Fibroblast of lung (primary cell): Measurements from ENCODE around the gene BBX. TPM values are rescaled to one million over a fixed set of nuclear protein-coding genes. Genes with fewer than 3 reads are reported as not detected.

Experiments
- DNase-seq, 2 donors: peaks; one replicate each; pipeline versions ENCODE4 v3.0.0 to v3.0.0-alpha.2; 2010; ENCODE audit warnings: low read depth in 2 of 2
- H2AFZ ChIP-seq: 2 replicates; pipeline ENCODE4 v1.5.1; 2012; ENCODE audit warnings: low read length, control low read depth, inconsistent platforms
- H3K27ac ChIP-seq: 2 replicates; pipeline ENCODE4 v1.5.1; 2011; ENCODE audit warnings: low read length, control low read depth; ENCODE audit not compliant: insufficient read depth
- H3K27me3 ChIP-seq: 2 replicates; pipeline ENCODE4 v1.5.1; 2011; ENCODE audit warnings: mild to moderate bottlenecking, low read length; ENCODE audit not compliant: control insufficient read depth, insufficient read depth
- H3K36me3 ChIP-seq: 2 replicates; pipeline ENCODE4 v1.5.1; 2011; ENCODE audit warnings: low read length; ENCODE audit not compliant: control insufficient read depth, insufficient read depth
- H3K4me1 ChIP-seq: 2 replicates; pipeline ENCODE4 v1.5.1; 2011; ENCODE audit warnings: low read length; ENCODE audit not compliant: control insufficient read depth, insufficient read depth; ENCODE audit errors: extremely low read depth
- H3K4me2 ChIP-seq: 2 replicates; pipeline ENCODE4 v1.5.1; 2011; ENCODE audit warnings: low read length, control low read depth; ENCODE audit not compliant: insufficient read depth; ENCODE audit errors: extremely low read depth
- H3K4me3 ChIP-seq, 4 experiments: fragments of 200-600 bp in 1 of 4; sonication (generic) in 1 of 4; replicated peaks in 1 of 4; 2 replicates each; pipeline ENCODE4 v1.5.1; 2011 to 2016; ENCODE audit warnings: low read length in 4 of 4, low read depth in 3 of 4, mild to moderate bottlenecking in 3 of 4, control low read depth in 2 of 4, inconsistent platforms in 1 of 4, mixed read lengths in 1 of 4; ENCODE audit not compliant: insufficient read depth in 1 of 4; ENCODE audit errors: control extremely low read depth in 1 of 4
- H3K79me2 ChIP-seq: 2 replicates; pipeline ENCODE4 v1.5.1; 2012; ENCODE audit warnings: mild to moderate bottlenecking, low read length, inconsistent platforms; ENCODE audit not compliant: control insufficient read depth, insufficient read depth
- H3K9ac ChIP-seq: 2 replicates; pipeline ENCODE4 v1.5.1; 2011; ENCODE audit warnings: mild to moderate bottlenecking, low read length, control low read depth; ENCODE audit not compliant: insufficient read depth
- H3K9me3 ChIP-seq: 2 replicates; pipeline ENCODE4 v1.5.1; 2012; ENCODE audit warnings: low read depth, low read length; ENCODE audit not compliant: control insufficient read depth, insufficient read depth
- H4K20me1 ChIP-seq: 2 replicates; pipeline ENCODE4 v1.5.1; 2011; ENCODE audit warnings: low read length; ENCODE audit not compliant: control insufficient read depth, insufficient read depth; ENCODE audit errors: extremely low read depth
- EZH2 ChIP-seq: IDR thresholded peaks from 2 replicates; pipeline ENCODE4 v1.5.1; 2012; ENCODE audit warnings: low read length, control low read depth, mild to moderate bottlenecking; ENCODE audit errors: missing control alignments
- polyA plus RNA-seq, 2 donors: library from polyadenylated mRNA; depleted of rRNA in 1 of 2; stranded (reverse) in 1 of 2; unstranded in 1 of 2; fragments of >200 nt; gene quantifications; 2 replicates each; pipeline ENCODE4 v1.2.1, GENCODE V29; 2011 to 2012; ENCODE audit warnings: missing spikeins in 1 of 2
- total RNA-seq: library from RNA; depleted of rRNA; stranded (reverse); fragments of >200 nt; gene quantifications from 2 replicates; pipeline ENCODE4 v1.2.1, GENCODE V29; 2014
- TF ChIP-seq, protein P1 (sequence below), 2 donors: IDR thresholded peaks in 1 of 2; conservative IDR thresholded peaks in 1 of 2; 1 replicate in 1 of 2; 2 replicates in 1 of 2; pipeline ENCODE4 v1.5.1; 2011 to 2012; ENCODE audit warnings: low read length in 2 of 2, control low read depth in 1 of 2, inconsistent platforms in 1 of 2, low read depth in 1 of 2, mild to moderate bottlenecking in 1 of 2

The BBX gene
- total and polyA plus RNA-seq, 2 donors (not counting 1 experiment from before 2014, with no cell fraction given) = 50.0 to 71.2 TPM

DNA sequence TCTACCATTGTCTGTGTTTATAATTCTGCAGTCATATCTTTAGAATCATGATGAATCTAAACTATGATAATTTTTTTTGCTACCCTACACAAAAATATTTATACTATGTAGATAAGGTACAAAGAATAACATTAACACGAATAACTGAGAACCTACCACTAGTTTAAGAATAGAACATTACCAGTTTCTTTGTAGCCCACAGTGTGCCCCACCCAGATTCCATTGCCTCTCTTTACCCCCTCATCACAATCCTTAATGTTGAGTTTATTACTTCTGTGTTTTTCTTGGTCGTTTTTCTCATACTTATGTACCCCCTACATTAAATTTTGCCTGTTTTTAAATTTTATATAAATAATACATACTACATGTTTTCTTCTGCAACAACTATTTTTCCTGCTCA, 140.5 kb downstream of the BBX start:
- peak in 1 of 2 donors; percentile 71 for DNase-seq
- H2AFZ ChIP-seq = no peak overlapping the region
- H3K9me3 ChIP-seq = no peaks in the 10 kb centered on the region
- no peaks in the 10 kb centered on the region for H3K36me3 ChIP-seq
- no peaks in the 10 kb centered on the region for H3K27me3 ChIP-seq
- H3K4me3 ChIP-seq = no peak overlapping the region
- peaks cover 3% of the 10 kb centered on the region for H3K4me1 ChIP-seq
- no peaks in the 10 kb centered on the region for H3K79me2 ChIP-seq
- TF ChIP-seq, protein P1, sequence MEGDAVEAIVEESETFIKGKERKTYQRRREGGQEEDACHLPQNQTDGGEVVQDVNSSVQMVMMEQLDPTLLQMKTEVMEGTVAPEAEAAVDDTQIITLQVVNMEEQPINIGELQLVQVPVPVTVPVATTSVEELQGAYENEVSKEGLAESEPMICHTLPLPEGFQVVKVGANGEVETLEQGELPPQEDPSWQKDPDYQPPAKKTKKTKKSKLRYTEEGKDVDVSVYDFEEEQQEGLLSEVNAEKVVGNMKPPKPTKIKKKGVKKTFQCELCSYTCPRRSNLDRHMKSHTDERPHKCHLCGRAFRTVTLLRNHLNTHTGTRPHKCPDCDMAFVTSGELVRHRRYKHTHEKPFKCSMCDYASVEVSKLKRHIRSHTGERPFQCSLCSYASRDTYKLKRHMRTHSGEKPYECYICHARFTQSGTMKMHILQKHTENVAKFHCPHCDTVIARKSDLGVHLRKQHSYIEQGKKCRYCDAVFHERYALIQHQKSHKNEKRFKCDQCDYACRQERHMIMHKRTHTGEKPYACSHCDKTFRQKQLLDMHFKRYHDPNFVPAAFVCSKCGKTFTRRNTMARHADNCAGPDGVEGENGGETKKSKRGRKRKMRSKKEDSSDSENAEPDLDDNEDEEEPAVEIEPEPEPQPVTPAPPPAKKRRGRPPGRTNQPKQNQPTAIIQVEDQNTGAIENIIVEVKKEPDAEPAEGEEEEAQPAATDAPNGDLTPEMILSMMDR (conservative IDR thresholded peaks at IDR 0.05 in 1 of 2, IDR thresholded peaks at IDR 0.05 in 1 of 2; ENCODE audit: low read depth in 1 of 2, low read length in 2 of 2) = no peak
- no peak for TF ChIP-seq EZH2
- no peaks in the 10 kb centered on the region for H4K20me1 ChIP-seq
- no peak overlapping the region for H3K4me2 ChIP-seq
- no peak overlapping the region for H3K27ac ChIP-seq
- no peak overlapping the region for H3K9ac ChIP-seq

DNA sequence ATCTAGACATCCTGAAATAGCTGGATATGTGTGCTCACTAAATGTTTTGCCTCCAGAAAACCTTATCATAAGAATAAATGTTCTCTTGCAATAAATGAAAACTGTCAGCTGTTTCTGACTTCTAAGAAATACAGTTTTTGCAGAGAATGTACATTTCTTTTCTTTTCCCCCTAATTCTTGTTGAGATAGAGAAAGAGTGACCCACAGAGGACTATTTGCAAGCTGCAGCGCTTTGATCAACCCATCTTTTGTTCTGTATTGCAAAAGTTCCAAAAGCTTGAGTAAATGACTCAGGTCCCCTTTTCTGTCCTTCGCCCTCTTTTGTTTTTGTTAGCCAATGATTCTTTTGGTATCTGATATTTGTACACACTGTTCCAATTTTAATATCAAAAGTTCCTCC, 141.9 kb downstream of the BBX start:
- no peak overlapping the region for H3K27ac ChIP-seq
- no peaks in the 10 kb centered on the region for H3K36me3 ChIP-seq
- H3K9me3 ChIP-seq = no peaks in the 10 kb centered on the region
- H4K20me1 ChIP-seq = no peaks in the 10 kb centered on the region
- H3K4me2 ChIP-seq = no peak overlapping the region
- H3K4me1 ChIP-seq = peaks cover 3% of the 10 kb centered on the region
- H3K27me3 ChIP-seq = no peaks in the 10 kb centered on the region
- no peak overlapping the region for H3K4me3 ChIP-seq
- TF ChIP-seq EZH2 = no peak
- TF ChIP-seq, protein P1 (conservative IDR thresholded peaks at IDR 0.05 in 1 of 2, IDR thresholded peaks at IDR 0.05 in 1 of 2; ENCODE audit: low read depth in 1 of 2, low read length in 2 of 2) = peak in 1 of 2 donors; percentile 19
- no peak overlapping the region for H2AFZ ChIP-seq
- no peaks in the 10 kb centered on the region for H3K79me2 ChIP-seq
- no peak for DNase-seq
- H3K9ac ChIP-seq = no peak overlapping the region

DNA sequence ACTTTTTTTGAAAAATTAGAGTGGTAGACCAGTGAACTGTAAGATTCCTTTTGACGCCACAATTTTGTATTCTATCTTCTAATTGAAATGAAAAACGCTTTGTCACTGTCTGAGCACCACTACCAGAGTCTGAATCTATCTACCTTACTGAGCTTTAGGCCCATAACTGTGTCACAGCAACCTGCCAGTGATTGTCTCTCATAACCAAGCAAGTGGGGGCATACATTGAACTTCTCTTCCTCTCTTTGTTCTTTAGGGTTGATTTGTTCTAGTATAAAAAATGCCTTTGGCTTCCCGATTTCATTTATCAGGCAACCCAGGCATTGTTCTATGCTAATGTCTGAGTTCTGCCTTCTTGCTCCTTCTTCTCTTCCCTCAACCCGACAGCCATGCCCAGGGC, 142.6 kb downstream of the BBX start:
- H2AFZ ChIP-seq = no peak overlapping the region

More for the DNA sequence above, 142.6 kb downstream of the BBX start:
- no peak overlapping the region for H3K4me3 ChIP-seq
- no peak overlapping the region for H3K9ac ChIP-seq
- H3K4me2 ChIP-seq = no peak overlapping the region
- peaks cover 3% of the 10 kb centered on the region for H3K4me1 ChIP-seq
- no peaks in the 10 kb centered on the region for H3K36me3 ChIP-seq
- H3K27me3 ChIP-seq = no peaks in the 10 kb centered on the region
- TF ChIP-seq, protein P1 (conservative IDR thresholded peaks at IDR 0.05 in 1 of 2, IDR thresholded peaks at IDR 0.05 in 1 of 2; ENCODE audit: low read depth in 1 of 2, low read length in 2 of 2) = no peak
- TF ChIP-seq EZH2 = no peak
- H3K9me3 ChIP-seq = no peaks in the 10 kb centered on the region
- H3K27ac ChIP-seq = no peak overlapping the region
- no peaks in the 10 kb centered on the region for H3K79me2 ChIP-seq
- DNase-seq = no peak
- no peaks in the 10 kb centered on the region for H4K20me1 ChIP-seq
